Measurements from ENCODE around the gene BBX. TPM values are rescaled to one million over a fixed set of nuclear protein-coding genes. Genes with fewer than 3 reads are reported as not detected.

Gene BBX
- total RNA-seq (100 to 1,000 TPM in 1 of 5 experiments, 10 to 100 TPM in 4; 44.3 to 103 (median 73.5) TPM), polyA plus RNA-seq (100 to 1,000 TPM in 1 of 2 donors, 10 to 100 TPM in 1; 93.4 to 120 TPM), total RNA-seq (178 reads per million, percentile 92 among the genes with 10 or more reads in this experiment)

- H3K36me3 ChIP-seq (ENCODE audit: control insufficient read depth in 2 of 3, insufficient read depth in 3 of 3, low read length in 3 of 3), result peaks cover 0 to 12% (median 0%) of the 10 kb centered on the region in 3 experiments
- Mint-ChIP-seq H3K27ac (peak within 1 kb of the TSS; percentile 84 to 99 (median 97)), H3K4me3 (peak within 1 kb of the TSS; percentile 75 to 100 (median 98)), H3K36me3 (peaks cover 0 to 10% (median 4%) of the 10 kb centered on the region in 5 donors), H3K27me3 (peaks cover 0 to 2% (median 0%) of the 10 kb centered on the region in 5 donors), H3K9me3 (peaks cover 0 to 3% (median 0%) of the 10 kb centered on the region in 11 donors), H3K4me1 (peaks cover 17 to 35% (median 30%) of the 10 kb centered on the region in 7 donors)
- H3K27me3 ChIP-seq (ENCODE audit: control insufficient read depth in 2 of 2, insufficient read depth in 2 of 2, low read length in 2 of 2), result no peaks in the 10 kb centered on the region
- H3K9me3 ChIP-seq (ENCODE audit: control insufficient read depth in 2 of 3, low read length in 3 of 3), result no peaks in the 10 kb centered on the region
- POLR2A ChIA-PET, result interaction anchor here (0.6 to 1.9 kb wide), 6 partner anchors 10 to 1067 kb away, joined by 3 to 5 read pairs (median 3); partner anchors contain the start of genes CIP2A and DZIP3
- CTCF ChIA-PET, result no interaction called here
- peak; percentile 95 for ATAC-seq
- H3K27ac ChIP-seq (ENCODE audit: low read depth, low read length), result peak within 1 kb of the TSS; percentile 91
- H3K4me3 ChIP-seq (ENCODE audit: low read length), result peak within 1 kb of the TSS; percentile 82
- H3K4me1 ChIP-seq (ENCODE audit: control insufficient read depth in 2 of 2, insufficient read depth in 2 of 2, low read length in 2 of 2), result peaks cover 9 to 14% of the 10 kb centered on the region in 2 donors
- intact Hi-C loops (cut with micrococcal nuclease), result loop anchor here (1.0 to 10.0 kb wide), 18 partner anchors 32 to 1765 kb away; partner anchors contain the start of genes IFT57 (in 2 of the 2), TRAT1 (in 2 of the 2), CBLB (in 1 of the 2) and CD47 (in 1 of the 2)
- peak; percentile 88 to 97 (median 97) for DNase-seq
These were observed at the start of gene BBX for GRCh38 chr3:107522510-107523288. BBX (plus strand) TSS chr3:107522962; CDS start chr3:107710461, 187,499 bp downstream.

DNA sequence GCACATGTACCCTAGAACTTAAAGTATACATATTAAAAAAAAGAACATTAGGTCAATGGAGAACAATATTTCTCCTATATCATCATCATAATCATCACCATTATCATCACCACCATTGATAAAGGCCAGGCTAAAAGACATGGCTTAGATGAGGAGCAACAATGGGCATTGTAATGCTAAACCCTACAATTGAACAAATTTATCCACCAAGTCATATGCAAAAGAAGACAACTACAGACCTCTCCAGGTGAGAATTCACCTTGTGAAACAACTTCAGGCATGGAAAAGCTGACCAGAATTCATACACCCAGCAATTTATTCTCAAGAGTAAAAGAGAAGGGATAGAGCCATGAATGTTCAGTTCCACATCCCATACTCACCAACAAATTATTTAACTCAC lies 46.3 kb upstream of the BBX start:
- DNase-seq (no peak), ATAC-seq (no peak)
- Mint-ChIP-seq H3K36me3 (peaks cover 0 to 5% (median 0%) of the 10 kb centered on the region in 5 donors), H3K4me1 (no peaks in the 10 kb centered on the region), H3K9me3 (peaks cover 5 to 33% (median 11%) of the 10 kb centered on the region in 11 donors), H3K27me3 (peaks cover 0 to 23% (median 9%) of the 10 kb centered on the region in 5 donors), H3K4me3 (no peak overlapping the region), H3K27ac (no peak overlapping the region)
- H3K9me3 ChIP-seq (ENCODE audit: control insufficient read depth in 2 of 3, low read length in 3 of 3), result no peaks in the 10 kb centered on the region
- CTCF ChIA-PET, result no interaction called here
- no peak overlapping the region for H3K27ac ChIP-seq (ENCODE audit: low read depth, low read length)
- no peaks in the 10 kb centered on the region for H3K36me3 ChIP-seq (ENCODE audit: control insufficient read depth in 2 of 3, insufficient read depth in 3 of 3, low read length in 3 of 3)
- POLR2A ChIA-PET, result no interaction called here
- H3K27me3 ChIP-seq (ENCODE audit: control insufficient read depth in 2 of 2, insufficient read depth in 2 of 2, low read length in 2 of 2), result no peaks in the 10 kb centered on the region
- intact Hi-C loops (cut with micrococcal nuclease), result no loop called here
- no peaks in the 10 kb centered on the region for H3K4me1 ChIP-seq (ENCODE audit: control insufficient read depth in 2 of 2, insufficient read depth in 2 of 2, low read length in 2 of 2)
- H3K4me3 ChIP-seq (ENCODE audit: low read length), result no peak overlapping the region

DNA sequence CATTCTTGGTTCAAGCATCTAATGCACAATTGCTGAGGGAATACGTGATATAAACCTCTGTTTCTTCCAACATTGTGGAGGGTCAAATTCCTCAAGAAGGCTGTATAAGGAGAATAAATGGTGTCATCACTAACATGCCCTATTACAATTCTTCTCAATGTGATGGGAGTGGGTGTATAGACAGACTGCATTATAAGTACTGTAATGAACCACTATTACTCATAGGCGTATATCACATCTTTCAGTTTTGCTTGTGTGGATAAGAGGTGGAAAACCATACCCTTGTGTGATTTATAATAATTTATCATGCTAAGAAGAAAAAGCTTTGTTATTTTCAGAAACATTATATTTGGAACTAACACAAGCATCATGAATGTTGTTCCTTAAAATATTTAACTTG lies 35.3 kb upstream of the BBX start:
- H3K4me1 ChIP-seq (ENCODE audit: control insufficient read depth in 2 of 2, insufficient read depth in 2 of 2, low read length in 2 of 2), result no peaks in the 10 kb centered on the region
- H3K27ac ChIP-seq (ENCODE audit: low read depth, low read length), result no peak overlapping the region
- no peaks in the 10 kb centered on the region for H3K9me3 ChIP-seq (ENCODE audit: control insufficient read depth in 2 of 3, low read length in 3 of 3)
- Mint-ChIP-seq H3K27ac (no peak overlapping the region), H3K4me1 (no peaks in the 10 kb centered on the region), H3K9me3 (peaks cover 0 to 2% (median 0%) of the 10 kb centered on the region in 11 donors), H3K27me3 (peaks cover 0 to 11% (median 0%) of the 10 kb centered on the region in 5 donors), H3K4me3 (no peak overlapping the region), H3K36me3 (no peaks in the 10 kb centered on the region)
- H3K4me3 ChIP-seq (ENCODE audit: low read length), result no peak overlapping the region
- intact Hi-C loops (cut with micrococcal nuclease), result no loop called here
- H3K36me3 ChIP-seq (ENCODE audit: control insufficient read depth in 2 of 3, insufficient read depth in 3 of 3, low read length in 3 of 3), result no peaks in the 10 kb centered on the region
- no peaks in the 10 kb centered on the region for H3K27me3 ChIP-seq (ENCODE audit: control insufficient read depth in 2 of 2, insufficient read depth in 2 of 2, low read length in 2 of 2)
- ATAC-seq (no peak), DNase-seq (no peak)
- ChIA-PET CTCF (no interaction called here), POLR2A (no interaction called here)

- no peaks in the 10 kb centered on the region for H3K36me3 ChIP-seq (ENCODE audit: control insufficient read depth in 2 of 3, insufficient read depth in 3 of 3, low read length in 3 of 3)
- Mint-ChIP-seq H3K27ac (no peak overlapping the region), H3K36me3 (no peaks in the 10 kb centered on the region), H3K9me3 (peaks cover 0 to 2% (median 0%) of the 10 kb centered on the region in 11 donors), H3K27me3 (peaks cover 0 to 16% (median 5%) of the 10 kb centered on the region in 5 donors), H3K4me1 (no peaks in the 10 kb centered on the region), H3K4me3 (peak overlapping the region in 1 of 10 donors; percentile 22)
- H3K4me3 ChIP-seq (ENCODE audit: low read length), result no peak overlapping the region
- intact Hi-C loops (cut with micrococcal nuclease), result no loop called here
- DNase-seq, result no peak
- H3K4me1 ChIP-seq (ENCODE audit: control insufficient read depth in 2 of 2, insufficient read depth in 2 of 2, low read length in 2 of 2), result no peaks in the 10 kb centered on the region
- ChIA-PET POLR2A (no interaction called here), CTCF (no interaction called here)
- no peak overlapping the region for H3K27ac ChIP-seq (ENCODE audit: low read depth, low read length)
- H3K9me3 ChIP-seq (ENCODE audit: control insufficient read depth in 2 of 3, low read length in 3 of 3), result no peaks in the 10 kb centered on the region
- no peaks in the 10 kb centered on the region for H3K27me3 ChIP-seq (ENCODE audit: control insufficient read depth in 2 of 2, insufficient read depth in 2 of 2, low read length in 2 of 2)
- no peak for ATAC-seq
These were observed 33.8 kb upstream of the BBX start for GRCh38 chr3:107488942-107489341.

- Histone ChIP-seq H3K27me3 (ENCODE audit: control insufficient read depth in 2 of 2, insufficient read depth in 2 of 2, low read length in 2 of 2) (no peaks in the 10 kb centered on the region), H3K4me1 (ENCODE audit: control insufficient read depth in 2 of 2, insufficient read depth in 2 of 2, low read length in 2 of 2) (no peaks in the 10 kb centered on the region), H3K36me3 (ENCODE audit: control insufficient read depth in 2 of 3, insufficient read depth in 3 of 3, low read length in 3 of 3) (no peaks in the 10 kb centered on the region), H3K4me3 (ENCODE audit: low read length) (no peak overlapping the region), H3K27ac (ENCODE audit: low read depth, low read length) (no peak overlapping the region), H3K9me3 (ENCODE audit: control insufficient read depth in 2 of 3, low read length in 3 of 3) (no peaks in the 10 kb centered on the region)
- ChIA-PET POLR2A (no interaction called here), CTCF (no interaction called here)
- ATAC-seq (no peak), DNase-seq (no peak)
- H3K27ac Mint-ChIP-seq, result no peak overlapping the region
- peaks cover 0 to 19% (median 7%) of the 10 kb centered on the region in 5 donors for H3K27me3 Mint-ChIP-seq
- no peaks in the 10 kb centered on the region for H3K36me3 Mint-ChIP-seq
- peaks cover 0 to 2% (median 0%) of the 10 kb centered on the region in 11 donors for H3K9me3 Mint-ChIP-seq
- intact Hi-C loops (cut with micrococcal nuclease), result no loop called here
- H3K4me1 Mint-ChIP-seq, result peaks cover 0 to 4% (median 0%) of the 10 kb centered on the region in 7 donors
- no peak overlapping the region for H3K4me3 Mint-ChIP-seq
These were observed 29.6 kb upstream of the BBX start for GRCh38 chr3:107493134-107493533.

GRCh38 chr3:107496855-107497254 lies 25.9 kb upstream of the BBX start:
- no peaks in the 10 kb centered on the region for H3K4me1 ChIP-seq (ENCODE audit: control insufficient read depth in 2 of 2, insufficient read depth in 2 of 2, low read length in 2 of 2)
- ATAC-seq (no peak), DNase-seq (no peak)
- intact Hi-C loops (cut with micrococcal nuclease), result no loop called here
- Mint-ChIP-seq H3K36me3 (peaks cover 0 to 4% (median 0%) of the 10 kb centered on the region in 5 donors), H3K4me1 (peaks cover 0 to 4% (median 0%) of the 10 kb centered on the region in 7 donors), H3K27ac (no peak overlapping the region), H3K9me3 (peaks cover 0 to 3% (median 0%) of the 10 kb centered on the region in 11 donors), H3K27me3 (peaks cover 5 to 11% (median 10%) of the 10 kb centered on the region in 5 donors), H3K4me3 (no peak overlapping the region)
- no peak overlapping the region for H3K4me3 ChIP-seq (ENCODE audit: low read length)
- CTCF ChIA-PET, result no interaction called here
- H3K27ac ChIP-seq (ENCODE audit: low read depth, low read length), result no peak overlapping the region
- H3K27me3 ChIP-seq (ENCODE audit: control insufficient read depth in 2 of 2, insufficient read depth in 2 of 2, low read length in 2 of 2), result no peaks in the 10 kb centered on the region
- POLR2A ChIA-PET, result no interaction called here
- H3K36me3 ChIP-seq (ENCODE audit: control insufficient read depth in 2 of 3, insufficient read depth in 3 of 3, low read length in 3 of 3), result no peaks in the 10 kb centered on the region
- no peaks in the 10 kb centered on the region for H3K9me3 ChIP-seq (ENCODE audit: control insufficient read depth in 2 of 3, low read length in 3 of 3)

Measured in naive thymus-derived CD4-positive, alpha-beta T cell (primary cell).